GM19455 (cell line): ENCODE results near the gene CAP2.

Experiments
- ATAC-seq: cut with Tn5 transposase; IDR thresholded peaks from one replicate; pipeline ENCODE4 v1.9.1; 2021; ENCODE audit not compliant: unreplicated experiment

CAP2 gene

GRCh38 chr6:17392978-17393891 lies at the start of gene CAP2:
CAP2 (plus strand) TSS chr6:17393595; CDS start chr6:17421556, 27,961 bp downstream.
- ATAC-seq: no peak

GRCh38 chr6:17347012-17347411 lies 46.4 kb upstream of the CAP2 start:
- no peak for ATAC-seq

GRCh38 chr6:17349427-17349826 lies 44.0 kb upstream of the CAP2 start:
- no peak for ATAC-seq

DNA sequence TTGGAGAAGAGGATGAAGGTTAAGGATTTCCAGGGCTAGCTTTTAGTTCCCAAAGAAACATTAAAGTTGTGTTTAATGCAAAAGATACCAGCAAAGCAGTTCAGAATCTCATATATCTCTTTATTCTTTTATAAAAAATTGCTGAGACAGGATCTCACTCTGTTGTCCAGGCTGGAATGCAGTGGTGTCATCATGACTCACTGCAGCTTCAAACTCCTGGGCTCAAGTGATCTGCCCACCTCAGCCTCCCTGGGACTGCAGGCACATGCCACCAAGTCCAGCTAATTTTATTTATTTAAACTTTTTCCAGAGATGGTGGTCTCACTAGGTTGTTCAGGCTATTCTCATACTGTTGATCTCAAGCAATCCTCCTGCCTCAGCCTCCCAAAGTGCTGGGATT lies 41.1 kb upstream of the CAP2 start:
- ATAC-seq: no peak

DNA sequence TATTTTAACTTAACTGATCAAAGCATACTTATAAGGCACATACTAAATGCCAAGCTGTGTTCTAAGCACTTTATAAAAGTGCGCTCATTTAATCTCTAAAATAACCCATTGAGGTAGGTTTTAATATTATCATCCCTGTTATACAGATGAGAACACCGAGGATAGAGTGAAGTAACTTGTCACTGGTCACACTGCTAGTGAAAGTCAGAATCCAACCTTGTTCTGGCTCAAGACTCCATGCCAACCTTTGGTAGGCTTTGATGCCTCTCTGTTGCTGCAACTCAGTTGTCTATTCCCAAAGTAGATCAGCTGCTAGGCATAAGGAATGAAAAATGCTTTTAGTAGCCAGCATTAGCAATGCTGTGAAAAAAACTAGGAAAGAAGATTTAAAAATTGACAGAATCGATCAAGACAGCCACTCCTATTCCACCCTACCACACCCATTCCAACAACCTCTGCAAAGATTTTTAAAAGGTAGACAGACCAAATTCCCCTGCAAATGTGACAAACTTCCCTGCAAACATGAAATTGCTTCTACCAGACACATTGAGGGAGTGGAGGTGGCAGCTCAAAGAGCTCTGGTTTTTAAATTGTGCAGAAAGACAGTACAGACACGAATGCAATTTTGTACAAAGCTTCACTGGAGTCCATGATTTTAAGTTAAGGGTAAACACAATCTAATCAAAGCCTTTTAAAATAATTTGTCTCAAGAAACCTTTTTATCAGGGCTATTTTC lies 39.8 kb upstream of the CAP2 start:
- no peak for ATAC-seq

GRCh38 chr6:17354700-17355403 lies 38.5 kb upstream of the CAP2 start:
- no peak for ATAC-seq

DNA sequence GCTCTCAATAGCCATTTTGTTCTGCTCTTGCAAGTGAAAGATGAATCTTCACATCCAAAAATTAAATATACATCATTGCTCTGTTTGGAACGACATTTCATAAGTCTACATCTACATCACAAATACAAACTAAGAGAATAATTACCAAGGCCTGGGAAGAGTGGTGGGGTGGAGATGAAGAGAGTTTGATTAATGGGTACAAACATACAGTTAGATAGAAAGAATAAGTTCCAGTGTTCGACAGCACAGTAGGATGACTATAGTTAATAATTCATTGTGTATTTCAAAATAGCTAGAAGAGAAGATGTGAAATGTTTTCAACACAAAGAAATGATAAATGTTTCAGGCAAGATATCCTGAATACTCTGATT lies 38.0 kb upstream of the CAP2 start:
- ATAC-seq: no peak

DNA sequence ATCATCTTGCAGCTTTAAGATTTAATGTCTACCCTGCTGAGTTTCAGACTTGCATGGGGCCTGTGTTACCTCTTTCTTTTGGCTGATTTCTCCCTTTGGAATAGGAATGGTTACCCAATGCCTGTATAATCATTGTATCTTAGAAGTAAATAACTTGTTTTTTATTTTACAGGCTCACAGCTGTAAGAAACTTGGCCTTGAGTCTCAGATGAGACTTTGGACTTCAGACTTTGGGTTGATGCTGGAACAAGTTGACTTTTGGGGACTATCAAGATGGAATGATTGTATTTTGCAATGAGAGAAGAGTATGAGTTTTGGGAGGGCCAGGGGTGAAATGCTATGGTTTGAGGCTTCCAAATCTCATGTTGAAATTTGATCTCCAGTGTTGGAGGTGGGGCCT lies 34.9 kb upstream of the CAP2 start:
- ATAC-seq: no peak

- ATAC-seq: no peak
These were observed 32.8 kb upstream of the CAP2 start for GRCh38 chr6:17360564-17360963.

GRCh38 chr6:17361013-17361412 lies 32.4 kb upstream of the CAP2 start:
- ATAC-seq: no peak

- ATAC-seq: no peak
These were observed 27.4 kb upstream of the CAP2 start for GRCh38 chr6:17365961-17366360.

GRCh38 chr6:17367868-17368267 lies 25.5 kb upstream of the CAP2 start:
- ATAC-seq: no peak

DNA sequence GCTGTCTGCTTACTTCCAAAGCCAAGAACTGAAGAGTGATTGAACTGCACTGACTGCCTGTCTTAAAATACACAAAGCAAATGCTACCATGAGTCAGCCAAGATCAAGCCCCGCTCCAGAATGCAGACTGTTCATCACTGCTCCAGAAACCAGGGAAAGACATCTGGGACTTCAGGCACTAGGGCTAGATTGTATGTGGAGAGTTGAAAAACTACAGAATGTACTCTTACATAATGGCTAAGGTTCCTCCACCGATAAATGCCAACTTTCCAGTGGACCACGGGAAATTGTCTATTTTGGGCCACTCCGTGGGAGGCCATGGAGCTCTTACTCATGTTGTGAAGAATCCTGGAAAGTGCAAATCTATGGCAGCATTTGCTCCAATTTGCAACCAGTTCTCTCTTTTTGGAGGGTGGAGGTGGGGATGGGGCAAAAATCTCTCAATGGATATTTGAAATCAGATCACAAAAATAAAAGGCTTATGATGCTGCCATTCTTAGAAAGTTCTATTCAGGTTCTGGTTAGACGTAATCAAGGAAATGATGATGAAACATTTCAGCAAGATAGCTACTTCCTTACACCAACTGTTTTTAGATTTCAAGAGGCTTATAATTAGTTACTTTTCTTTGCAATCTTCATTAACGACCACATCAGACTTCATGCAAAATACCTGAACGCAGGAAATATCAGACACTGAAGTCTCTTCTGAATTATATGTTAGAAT lies 11.8 kb upstream of the CAP2 start:
- ATAC-seq: no peak

GRCh38 chr6:17385660-17386059 lies 7.7 kb upstream of the CAP2 start:
- ATAC-seq: no peak

DNA sequence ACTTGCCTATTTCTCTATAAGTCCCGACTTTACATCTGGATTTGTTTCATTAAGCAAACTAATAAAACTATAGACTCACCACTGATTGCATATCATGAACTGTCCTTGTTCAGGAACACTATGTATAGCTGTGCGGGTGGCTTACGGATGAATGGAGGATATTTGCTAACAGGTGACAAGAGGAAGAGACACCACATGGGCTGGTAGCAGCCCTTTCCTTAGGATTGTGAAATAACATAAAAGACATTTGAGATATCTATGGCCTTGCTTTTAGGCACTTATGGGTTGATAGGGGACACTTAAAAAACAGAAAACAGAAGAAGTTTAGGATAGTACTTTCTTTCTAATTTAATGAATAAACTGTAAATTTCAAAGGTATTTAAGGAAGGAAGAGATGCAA lies 5.0 kb upstream of the CAP2 start:
- ATAC-seq: no peak

DNA sequence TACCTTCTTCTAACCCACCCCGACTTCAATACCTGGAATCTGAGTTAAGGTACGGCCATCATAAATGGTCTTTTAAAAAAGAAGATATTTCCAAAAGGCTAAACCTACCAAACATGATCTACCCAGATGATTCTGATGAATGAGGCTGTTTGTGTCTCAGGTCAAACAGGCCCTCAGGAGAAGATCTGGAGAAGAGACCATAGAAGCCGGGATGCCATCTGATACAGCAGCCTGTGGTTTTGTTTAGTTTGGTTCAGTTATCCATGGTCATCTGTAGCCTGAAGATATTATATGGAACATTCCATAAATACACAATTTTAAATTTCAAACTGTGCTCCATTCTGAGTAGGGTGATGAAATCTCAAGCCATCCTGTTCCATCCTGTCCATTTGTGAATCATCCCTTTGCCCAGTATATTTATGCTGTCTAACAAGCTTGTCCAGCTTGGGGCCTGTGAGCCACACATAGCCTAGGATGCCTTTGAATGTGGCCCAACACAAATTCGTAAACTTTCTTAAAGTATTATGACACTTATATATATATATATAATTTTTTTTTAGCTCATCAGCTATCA lies 4.0 kb upstream of the CAP2 start:
- no peak for ATAC-seq

DNA sequence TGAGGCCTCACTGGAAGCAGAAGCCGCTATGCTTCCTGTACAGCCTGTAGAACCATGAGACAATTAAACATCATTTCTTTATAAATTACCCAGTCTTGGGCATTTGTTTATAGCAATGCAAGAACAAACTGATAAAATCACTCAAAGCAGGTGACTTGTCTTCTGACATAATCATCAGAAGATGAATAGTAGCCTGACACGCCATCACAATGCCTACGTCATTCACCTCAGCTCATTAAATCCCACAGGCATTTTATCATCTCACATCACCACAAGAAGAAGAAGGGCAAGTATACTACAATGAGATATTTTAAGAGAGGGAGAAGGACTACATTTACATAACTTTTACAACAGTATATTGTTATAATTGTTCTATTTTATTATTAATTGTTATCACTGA lies 3.1 kb upstream of the CAP2 start:
- no peak for ATAC-seq

DNA sequence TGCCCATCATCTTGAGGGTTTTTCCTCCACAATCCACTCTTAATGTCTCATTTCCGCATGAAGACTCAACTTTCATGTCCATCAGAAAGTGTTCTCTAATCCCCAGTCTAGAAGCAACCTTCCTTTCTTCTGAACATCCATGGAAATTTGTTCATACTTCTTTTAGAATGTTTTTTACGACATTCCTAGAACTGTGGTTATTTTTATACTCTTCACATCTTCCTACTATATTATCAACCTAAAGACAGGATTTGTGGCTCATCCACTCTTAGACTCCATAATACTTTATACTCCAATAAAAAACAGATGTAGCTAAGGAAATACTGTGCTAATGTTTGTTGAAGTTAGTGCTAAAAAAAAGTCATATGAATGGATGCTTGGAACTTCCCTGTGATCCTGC lies 1.4 kb upstream of the CAP2 start:
- no peak for ATAC-seq

GRCh38 chr6:17393892-17394631 lies 667 bp downstream of the CAP2 start:
- no peak for ATAC-seq

DNA sequence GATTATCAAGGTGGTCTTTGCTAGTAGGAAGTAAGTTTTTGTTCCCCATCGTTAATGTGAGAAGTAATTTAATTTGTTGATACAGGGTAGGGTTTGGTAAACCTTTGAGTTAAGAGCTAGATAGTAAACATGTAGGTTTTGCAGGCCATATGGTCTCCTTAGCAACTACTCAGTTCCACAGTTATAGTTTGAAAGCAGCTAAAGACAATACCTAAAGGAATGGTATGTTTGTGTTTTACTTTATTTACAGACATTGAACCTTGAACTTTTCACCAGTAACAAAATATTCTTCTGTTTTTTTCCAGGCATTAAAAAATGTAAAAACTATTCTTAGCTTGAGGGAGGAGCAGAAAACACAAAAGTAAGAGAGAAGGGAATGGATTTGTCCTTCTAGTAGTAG lies 1.7 kb downstream of the CAP2 start:
- ATAC-seq: no peak
